ENCODE measurements around the gene MYBPHL.

GRCh38 chr1:109257682-109258421 is 49.0 kb downstream of the MYBPHL start:
- TF ChIP-seq CTCF (IDR thresholded peaks at IDR 0.05), result no peak
- no peak for TF ChIP-seq POLR2A (IDR thresholded peaks at IDR 0.05)
